Keratinocyte (primary cell): ENCODE data around the gene BHLHA9. TPM values are rescaled to one million over a fixed set of nuclear protein-coding genes. Genes with fewer than 3 reads are reported as not detected.

Source experiments
- DNase-seq: peaks from one replicate; pipeline ENCODE4 v3.0.0-alpha.2; 2011; ENCODE audit warnings: low read depth, missing footprints, low spot score
- FAIRE-seq: peaks from 2 replicates; lab custom pipeline; 2011; peaks lifted over from hg19 to GRCh38; lab: Jason Lieb, UNC
- H2AFZ ChIP-seq: 2 replicates; pipeline ENCODE4 v1.6.0; 2012; ENCODE audit warnings: low read length, control low read depth, inconsistent platforms; ENCODE audit not compliant: control insufficient read depth
- H3K27ac ChIP-seq: 2 replicates; pipeline ENCODE4 v1.5.1; 2011; ENCODE audit warnings: low read length; ENCODE audit not compliant: control insufficient read depth, insufficient read depth
- H3K27me3 ChIP-seq: 3 replicates; pipeline ENCODE4 v1.6.0; 2011; ENCODE audit warnings: low read length; ENCODE audit not compliant: control insufficient read depth, insufficient read depth; ENCODE audit errors: extremely low read depth
- H3K36me3 ChIP-seq, 2 experiments: 2 replicates in 1 of 2; 3 replicates in 1 of 2; pipeline ENCODE4 v1.5.1; 2011; ENCODE audit warnings: low read length in 2 of 2, mild to moderate bottlenecking in 1 of 2; ENCODE audit not compliant: control insufficient read depth in 2 of 2, insufficient read depth in 2 of 2; ENCODE audit errors: extremely low read depth in 1 of 2
- H3K4me1 ChIP-seq: 3 replicates; pipeline ENCODE4 v1.5.1; 2011; ENCODE audit warnings: low read length; ENCODE audit not compliant: control insufficient read depth, insufficient read depth; ENCODE audit errors: extremely low read depth
- H3K4me2 ChIP-seq: 3 replicates; pipeline ENCODE4 v1.6.0; 2011; ENCODE audit warnings: low read depth, low read length; ENCODE audit not compliant: control insufficient read depth, insufficient read depth; ENCODE audit errors: extremely low read depth
- H3K4me3 ChIP-seq, 3 experiments: fragments of 200-600 bp in 1 of 3; sonication (generic) in 1 of 3; 2 replicates in 2 of 3; 3 replicates in 1 of 3; pipeline ENCODE4 v1.5.1; 2011 to 2016; ENCODE audit warnings: low read length in 3 of 3, mild to moderate bottlenecking in 3 of 3, control low read depth in 2 of 3, inconsistent platforms in 1 of 3, low read depth in 1 of 3, mixed read lengths in 1 of 3, mixed run types in 1 of 3, moderate library complexity in 1 of 3; ENCODE audit not compliant: control insufficient read depth in 2 of 3, insufficient read depth in 2 of 3; ENCODE audit errors: extremely low read depth in 1 of 3
- H3K79me2 ChIP-seq: 2 replicates; pipeline ENCODE4 v1.6.0; 2012; ENCODE audit warnings: low read length; ENCODE audit not compliant: control insufficient read depth, insufficient read depth
- H3K9ac ChIP-seq: 3 replicates; pipeline ENCODE4 v1.6.0; 2011; ENCODE audit warnings: low read length; ENCODE audit not compliant: control insufficient read depth, insufficient read depth; ENCODE audit errors: extremely low read depth
- H3K9me1 ChIP-seq: 3 replicates; pipeline ENCODE4 v1.6.0; 2011; ENCODE audit warnings: low read length; ENCODE audit not compliant: control insufficient read depth, insufficient read depth; ENCODE audit errors: extremely low read depth
- H3K9me3 ChIP-seq: 2 replicates; pipeline ENCODE4 v1.5.1; 2012; ENCODE audit warnings: low read depth, low read length; ENCODE audit not compliant: control insufficient read depth
- H4K20me1 ChIP-seq: 3 replicates; pipeline ENCODE4 v1.6.0; 2011; ENCODE audit warnings: low read length; ENCODE audit not compliant: control insufficient read depth, insufficient read depth; ENCODE audit errors: extremely low read depth
- EZH2 ChIP-seq: IDR thresholded peaks from one replicate; pipeline ENCODE4 v1.6.1; 2012; ENCODE audit warnings: inconsistent platforms, mild to moderate bottlenecking, low read length, moderate library complexity
- dilution Hi-C: fragments of 300-500 bp; cut with MboI; formaldehyde crosslinking; loops from one replicate; pipeline ENCODE4 v1.7.0; 2020; ENCODE audit warnings: low sequenced_read_pairs; ENCODE audit not compliant: extremely low pct_ligation_motif_present
- polyA plus RNA-seq, 5 experiments: library from polyadenylated mRNA; depleted of rRNA in 3 of 5; stranded (reverse) in 3 of 5; stranded (forward) in 1 of 5; unstranded in 1 of 5; fragments of >200 nt; gene quantifications; 1 replicate in 1 of 5; 2 replicates in 3 of 5; 3 replicates in 1 of 5; pipeline versions ENCODE4 v1.2.1 to v1.2.3, GENCODE V29; 2011 to 2012; ENCODE audit warnings: missing spikeins in 2 of 5, low read depth in 1 of 5, low replicate concordance in 1 of 5
- TF ChIP-seq, protein P1 (sequence below), 3 experiments: IDR thresholded peaks in 1 of 3; conservative IDR thresholded peaks in 1 of 3; optimal IDR thresholded peaks in 1 of 3; 2 replicates in 2 of 3; 3 replicates in 1 of 3; pipeline versions ENCODE3 to v1.5.1; 2011; ENCODE audit warnings: low read length in 3 of 3, mild to moderate bottlenecking in 3 of 3, moderate library complexity in 2 of 3, control low read depth in 1 of 3, inconsistent platforms in 1 of 3; ENCODE audit not compliant: insufficient read depth in 2 of 3; ENCODE audit errors: extremely low read depth in 1 of 3

The BHLHA9 gene
- polyA plus RNA-seq, 1 donor (not counting 4 experiments of a cell fraction or from before 2014, with no cell fraction given), result not detected

DNA sequence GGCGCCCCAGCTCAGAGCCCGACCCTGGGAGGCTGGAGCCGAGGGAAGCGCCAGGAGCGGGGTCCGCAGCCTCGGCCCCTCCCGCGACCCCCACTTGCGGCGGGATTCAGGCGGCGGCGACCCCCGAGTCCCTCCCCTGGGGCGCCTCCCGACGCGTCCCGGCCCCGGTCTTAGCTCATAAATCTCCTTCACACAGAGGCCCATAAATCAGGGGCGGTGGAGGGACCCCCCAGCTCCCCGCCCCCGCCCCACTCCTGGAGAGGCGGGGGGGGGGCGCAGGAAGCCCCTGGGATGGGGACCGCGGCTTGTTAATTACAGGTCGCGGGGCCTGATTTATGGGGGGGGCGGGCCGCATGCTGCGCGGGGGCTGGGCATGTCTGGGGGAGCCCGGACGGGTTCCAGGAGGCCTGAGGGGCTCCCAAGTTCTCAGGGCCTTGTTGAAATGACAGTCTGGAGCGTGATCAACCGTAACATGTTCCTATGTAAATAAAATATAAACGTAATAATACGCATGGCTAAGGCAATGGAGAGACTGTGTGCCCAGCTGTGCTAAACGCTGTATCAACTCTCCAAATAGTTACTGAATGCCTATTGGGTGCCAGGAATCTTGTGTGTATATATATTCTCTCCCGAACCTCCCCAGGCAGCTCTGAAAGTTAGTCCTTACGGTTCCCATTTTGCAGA, 10.0 kb upstream of the BHLHA9 start:
- Histone ChIP-seq H3K27me3 (peaks cover 9% of the 10 kb centered on the region), H3K79me2 (no peaks in the 10 kb centered on the region), H3K9ac (no peak overlapping the region), H3K9me3 (no peaks in the 10 kb centered on the region), H3K4me3 (peak overlapping the region; percentile 34 to 56 (median 36)), H3K36me3 (no peaks in the 10 kb centered on the region), H2AFZ (peak overlapping the region; percentile 6), H3K27ac (no peak overlapping the region), H3K9me1 (no peaks in the 10 kb centered on the region), H4K20me1 (no peaks in the 10 kb centered on the region), H3K4me1 (no peaks in the 10 kb centered on the region), H3K4me2 (peak overlapping the region; percentile 94)
- dilution Hi-C loops, result no loop called here
- FAIRE-seq (no peak), DNase-seq (no peak)
- TF ChIP-seq EZH2, result no peak
- TF ChIP-seq, protein P1, sequence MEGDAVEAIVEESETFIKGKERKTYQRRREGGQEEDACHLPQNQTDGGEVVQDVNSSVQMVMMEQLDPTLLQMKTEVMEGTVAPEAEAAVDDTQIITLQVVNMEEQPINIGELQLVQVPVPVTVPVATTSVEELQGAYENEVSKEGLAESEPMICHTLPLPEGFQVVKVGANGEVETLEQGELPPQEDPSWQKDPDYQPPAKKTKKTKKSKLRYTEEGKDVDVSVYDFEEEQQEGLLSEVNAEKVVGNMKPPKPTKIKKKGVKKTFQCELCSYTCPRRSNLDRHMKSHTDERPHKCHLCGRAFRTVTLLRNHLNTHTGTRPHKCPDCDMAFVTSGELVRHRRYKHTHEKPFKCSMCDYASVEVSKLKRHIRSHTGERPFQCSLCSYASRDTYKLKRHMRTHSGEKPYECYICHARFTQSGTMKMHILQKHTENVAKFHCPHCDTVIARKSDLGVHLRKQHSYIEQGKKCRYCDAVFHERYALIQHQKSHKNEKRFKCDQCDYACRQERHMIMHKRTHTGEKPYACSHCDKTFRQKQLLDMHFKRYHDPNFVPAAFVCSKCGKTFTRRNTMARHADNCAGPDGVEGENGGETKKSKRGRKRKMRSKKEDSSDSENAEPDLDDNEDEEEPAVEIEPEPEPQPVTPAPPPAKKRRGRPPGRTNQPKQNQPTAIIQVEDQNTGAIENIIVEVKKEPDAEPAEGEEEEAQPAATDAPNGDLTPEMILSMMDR (optimal IDR thresholded peaks at IDR 0.05 in 1 of 3, IDR thresholded peaks at IDR 0.05 in 1 of 3, conservative IDR thresholded peaks at IDR 0.05 in 1 of 3; ENCODE audit: extremely low read depth in 1 of 3, insufficient read depth in 2 of 3, low read length in 3 of 3), result no peak

DNA sequence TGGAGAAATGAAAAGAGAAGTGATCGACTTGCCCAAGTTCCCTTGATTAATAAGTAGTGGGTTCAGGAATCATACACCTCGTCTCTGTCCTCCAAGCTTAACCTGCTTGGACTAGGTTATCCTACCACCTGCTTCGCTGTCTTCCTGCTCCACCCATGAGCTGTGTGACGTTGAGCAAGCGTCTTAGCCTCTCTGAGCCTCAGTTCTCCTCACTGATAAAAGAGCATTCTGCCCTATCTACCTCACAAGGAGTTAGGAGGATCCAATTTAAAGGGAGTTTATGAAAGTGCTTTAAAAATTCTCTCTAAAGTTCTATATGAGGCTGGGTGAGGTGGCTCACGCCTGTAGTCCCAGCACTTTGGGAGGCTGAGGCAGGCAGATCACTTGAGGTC, 9.5 kb upstream of the BHLHA9 start:
- Histone ChIP-seq H3K9me3 (no peaks in the 10 kb centered on the region), H3K27me3 (peaks cover 9% of the 10 kb centered on the region), H3K4me1 (no peaks in the 10 kb centered on the region), H2AFZ (no peak overlapping the region), H3K9me1 (no peaks in the 10 kb centered on the region), H3K9ac (no peak overlapping the region), H3K4me2 (no peak overlapping the region), H3K27ac (no peak overlapping the region), H4K20me1 (no peaks in the 10 kb centered on the region), H3K79me2 (no peaks in the 10 kb centered on the region), H3K36me3 (no peaks in the 10 kb centered on the region), H3K4me3 (no peak overlapping the region)
- no peak for FAIRE-seq
- no peak for DNase-seq
- dilution Hi-C loops, result no loop called here
- no peak for TF ChIP-seq EZH2
- TF ChIP-seq, protein P1 (optimal IDR thresholded peaks at IDR 0.05 in 1 of 3, IDR thresholded peaks at IDR 0.05 in 1 of 3, conservative IDR thresholded peaks at IDR 0.05 in 1 of 3; ENCODE audit: extremely low read depth in 1 of 3, insufficient read depth in 2 of 3, low read length in 3 of 3), result no peak
